ENCODE data around the gene C2orf68. TPM values are rescaled to one million over a fixed set of nuclear protein-coding genes. Genes with fewer than 3 reads are reported as not detected.

The C2orf68 gene
- total and polyA plus RNA-seq, 2 of the 13 experiments (the other 11 are each of a cell fraction or from before 2014, with no cell fraction given): 47.1 to 77.4 TPM

DNA sequence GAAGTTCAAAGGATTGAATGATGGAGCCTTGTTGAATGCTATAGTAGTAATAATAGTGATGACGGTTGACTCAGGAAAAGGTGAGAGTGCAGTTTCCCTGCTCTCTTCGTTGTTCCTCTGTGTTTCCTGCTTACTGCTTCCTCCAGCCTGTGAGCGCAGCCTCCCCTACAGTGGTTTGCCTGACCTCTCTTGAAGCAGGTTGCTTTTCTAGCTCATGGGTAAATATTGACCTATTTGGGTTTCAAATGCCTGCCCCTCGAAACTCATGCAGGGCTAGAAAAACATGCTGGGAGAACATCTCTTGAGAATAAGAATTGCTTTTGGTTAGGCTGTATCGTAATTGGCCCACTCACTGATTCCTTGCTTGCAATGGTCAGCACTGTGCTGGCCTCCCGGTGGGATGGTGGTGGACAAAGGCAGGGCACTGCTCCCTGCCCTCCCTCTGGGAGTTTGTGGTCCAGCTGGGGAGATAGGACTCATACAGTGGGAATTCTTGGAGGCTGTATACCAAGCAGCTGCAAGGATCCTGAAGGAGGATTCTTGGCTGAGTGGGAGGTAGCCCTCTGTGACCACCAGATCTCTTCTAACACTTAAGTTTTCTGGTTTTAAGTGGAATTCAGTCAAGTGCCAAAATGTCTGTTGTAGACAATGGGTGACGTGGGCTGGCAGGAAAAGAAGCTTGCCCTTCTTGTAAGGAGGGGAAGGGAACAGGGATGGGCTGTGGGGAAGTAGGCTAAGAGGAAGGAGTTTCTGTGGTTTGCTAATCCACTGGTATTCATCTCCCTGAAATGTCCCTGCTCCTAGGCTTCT, 21.7 kb downstream of the C2orf68 start (continued):
- TF ChIP-seq ZNF333 (CRISPR knock-in tag; IDR thresholded peaks at IDR 0.05; ENCODE audit: borderline replicate concordance) (no peak), TBX2 (CRISPR knock-in tag; IDR thresholded peaks at IDR 0.05; ENCODE audit: borderline replicate concordance) (peak; percentile 80; the same call in 1 of the 2 replicates), POLR2AphosphoS2 (IDR thresholded peaks at IDR 0.05; ENCODE audit: low read depth, low read length) (no peak), TBL1XR1 (IDR thresholded peaks at IDR 0.05; ENCODE audit: borderline replicate concordance, low read length, partially characterized antibody) (no peak), SOX5 (CRISPR knock-in tag; IDR thresholded peaks at IDR 0.05; ENCODE audit: borderline replicate concordance) (peak; percentile 73), ATRX (CRISPR knock-in tag; IDR thresholded peaks at IDR 0.05; ENCODE audit: borderline replicate concordance) (no peak), ZNF556 (CRISPR knock-in tag; IDR thresholded peaks at IDR 0.05; ENCODE audit: borderline replicate concordance) (peak; percentile 71; the same call in 1 of the 2 replicates), IRX3 (CRISPR knock-in tag; IDR thresholded peaks at IDR 0.05; ENCODE audit: borderline replicate concordance, low read depth) (no peak), JDP2 (CRISPR knock-in tag; IDR thresholded peaks at IDR 0.05; ENCODE audit: borderline replicate concordance) (no peak), MAFG (CRISPR knock-in tag; IDR thresholded peaks at IDR 0.05) (0 out of 2 replicates have a peak, but pooled peaks have one; percentile 63), HOXA3 (CRISPR knock-in tag; IDR thresholded peaks at IDR 0.05) (0 out of 2 replicates have a peak, but pooled peaks have one; percentile 36), ZNF574 (CRISPR knock-in tag; IDR thresholded peaks at IDR 0.05) (peak; percentile 72), ZBTB2 (CRISPR knock-in tag; IDR thresholded peaks at IDR 0.05; ENCODE audit: low read depth) (no peak), ZNF225 (CRISPR knock-in tag; IDR thresholded peaks at IDR 0.05) (no peak), GTF3A (CRISPR knock-in tag; conservative IDR thresholded peaks at IDR 0.05) (no peak), SIN3B (IDR thresholded peaks at IDR 0.05; ENCODE audit: low read length) (no peak), ZFP36 (IDR thresholded peaks at IDR 0.05; ENCODE audit: borderline replicate concordance, low read depth, low read length, partially characterized antibody) (no peak)
- TF ChIP-seq, protein P1, sequence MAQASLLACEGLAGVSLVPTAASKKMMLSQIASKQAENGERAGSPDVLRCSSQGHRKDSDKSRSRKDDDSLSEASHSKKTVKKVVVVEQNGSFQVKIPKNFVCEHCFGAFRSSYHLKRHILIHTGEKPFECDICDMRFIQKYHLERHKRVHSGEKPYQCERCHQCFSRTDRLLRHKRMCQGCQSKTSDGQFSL (CRISPR knock-in tag; IDR thresholded peaks at IDR 0.05): no peak
- TF ChIP-seq, protein P2, sequence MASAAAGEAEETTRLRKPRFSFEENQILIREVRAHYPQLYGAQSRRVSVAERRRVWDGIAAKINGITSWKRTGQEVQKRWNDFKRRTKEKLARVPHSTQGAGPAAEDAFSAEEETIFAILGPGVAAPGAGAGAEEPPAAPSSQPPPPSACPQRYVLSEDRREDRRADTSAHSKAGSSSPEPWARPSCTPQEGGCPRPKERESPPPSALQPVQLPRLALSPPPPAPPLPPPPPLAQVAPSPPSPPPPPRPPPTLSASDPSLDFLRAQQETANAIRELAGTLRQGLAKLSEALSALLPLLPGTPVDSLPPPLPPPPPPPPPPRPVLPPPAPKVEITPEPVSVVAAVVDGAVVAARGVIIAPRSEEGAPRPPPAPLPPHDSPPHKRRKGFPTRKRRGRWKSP (CRISPR knock-in tag; IDR thresholded peaks at IDR 0.05): 0 out of 2 replicates have a peak, but pooled peaks have one; percentile 16
- TF ChIP-seq, protein P3, sequence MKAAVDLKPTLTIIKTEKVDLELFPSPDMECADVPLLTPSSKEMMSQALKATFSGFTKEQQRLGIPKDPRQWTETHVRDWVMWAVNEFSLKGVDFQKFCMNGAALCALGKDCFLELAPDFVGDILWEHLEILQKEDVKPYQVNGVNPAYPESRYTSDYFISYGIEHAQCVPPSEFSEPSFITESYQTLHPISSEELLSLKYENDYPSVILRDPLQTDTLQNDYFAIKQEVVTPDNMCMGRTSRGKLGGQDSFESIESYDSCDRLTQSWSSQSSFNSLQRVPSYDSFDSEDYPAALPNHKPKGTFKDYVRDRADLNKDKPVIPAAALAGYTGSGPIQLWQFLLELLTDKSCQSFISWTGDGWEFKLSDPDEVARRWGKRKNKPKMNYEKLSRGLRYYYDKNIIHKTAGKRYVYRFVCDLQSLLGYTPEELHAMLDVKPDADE (CRISPR knock-in tag; IDR thresholded peaks at IDR 0.05): no peak
- TF ChIP-seq, protein P4, sequence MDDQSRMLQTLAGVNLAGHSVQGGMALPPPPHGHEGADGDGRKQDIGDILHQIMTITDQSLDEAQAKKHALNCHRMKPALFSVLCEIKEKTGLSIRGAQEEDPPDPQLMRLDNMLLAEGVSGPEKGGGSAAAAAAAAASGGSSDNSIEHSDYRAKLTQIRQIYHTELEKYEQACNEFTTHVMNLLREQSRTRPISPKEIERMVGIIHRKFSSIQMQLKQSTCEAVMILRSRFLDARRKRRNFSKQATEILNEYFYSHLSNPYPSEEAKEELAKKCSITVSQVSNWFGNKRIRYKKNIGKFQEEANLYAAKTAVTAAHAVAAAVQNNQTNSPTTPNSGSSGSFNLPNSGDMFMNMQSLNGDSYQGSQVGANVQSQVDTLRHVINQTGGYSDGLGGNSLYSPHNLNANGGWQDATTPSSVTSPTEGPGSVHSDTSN (CRISPR knock-in tag; IDR thresholded peaks at IDR 0.05; ENCODE audit: borderline replicate concordance): no peak
